Suprapubic skin (tissue), 4 donors: Measurements from ENCODE around the gene WFIKKN1. TPM values are rescaled to one million over a fixed set of nuclear protein-coding genes. Genes with fewer than 3 reads are reported as not detected.

Experiments used
- DNase-seq, 2 donors: peaks; one replicate each; pipeline ENCODE4 v3.0.0-alpha.2; 2019; ENCODE audit warnings: low spot score in 2 of 2
- H3K27ac ChIP-seq: fragments of 200-600 bp; sonication (generic); one replicate; pipeline ENCODE4 v1.5.1; 2019
- H3K27me3 ChIP-seq: fragments of 200-600 bp; sonication (generic); one replicate; pipeline ENCODE4 v1.5.1; 2019
- H3K36me3 ChIP-seq: fragments of 200-600 bp; sonication (generic); one replicate; pipeline ENCODE4 v1.5.1; 2019
- H3K4me1 ChIP-seq: fragments of 200-600 bp; sonication (generic); one replicate; pipeline ENCODE4 v1.5.1; 2019
- H3K4me3 ChIP-seq: fragments of 200-600 bp; sonication (generic); one replicate; pipeline ENCODE4 v1.5.1; 2019; ENCODE audit warnings: mild to moderate bottlenecking
- H3K9me3 ChIP-seq: fragments of 200-600 bp; sonication (generic); one replicate; pipeline ENCODE4 v1.5.1; 2019
- CTCF ChIP-seq, 2 donors: fragments of 200-600 bp in 1 of 2; fragments of 450-650 bp in 1 of 2; sonication (generic) in 1 of 2; IDR thresholded peaks; one replicate each; pipeline ENCODE4 v1.5.1; 2016 to 2019; ENCODE audit warnings: antibody characterized with exemption in 2 of 2, mild to moderate bottlenecking in 1 of 2, moderate library complexity in 1 of 2
- EP300 ChIP-seq: sonication (generic); formaldehyde crosslinking; IDR thresholded peaks from one replicate; pipeline ENCODE4 v1.6.1; 2017; ENCODE audit warnings: antibody characterized with exemption
- POLR2A ChIP-seq, 2 donors: fragments of 450-650 bp; IDR thresholded peaks; one replicate each; pipeline ENCODE4 v1.6.1; 2017; ENCODE audit warnings: antibody characterized with exemption in 2 of 2, mild to moderate bottlenecking in 2 of 2, moderate library complexity in 2 of 2
- POLR2AphosphoS5 ChIP-seq, 3 donors: sonication (generic); formaldehyde crosslinking; IDR thresholded peaks; one replicate each; pipeline ENCODE4 v1.6.1; 2017; ENCODE audit warnings: antibody characterized with exemption in 3 of 3
- WGBS: methylation state at CpG from one replicate; pipeline ENCODE4 v1.1.5; 2018; 5-methylcytosine and 5-hydroxymethylcytosine counted together
- total RNA-seq, 4 donors: library from RNA; depleted of rRNA; stranded (reverse); fragments of >200 nt; gene quantifications; one replicate each; pipeline ENCODE4 v1.1.0, GENCODE V29; 2016

The WFIKKN1 gene, protein sequence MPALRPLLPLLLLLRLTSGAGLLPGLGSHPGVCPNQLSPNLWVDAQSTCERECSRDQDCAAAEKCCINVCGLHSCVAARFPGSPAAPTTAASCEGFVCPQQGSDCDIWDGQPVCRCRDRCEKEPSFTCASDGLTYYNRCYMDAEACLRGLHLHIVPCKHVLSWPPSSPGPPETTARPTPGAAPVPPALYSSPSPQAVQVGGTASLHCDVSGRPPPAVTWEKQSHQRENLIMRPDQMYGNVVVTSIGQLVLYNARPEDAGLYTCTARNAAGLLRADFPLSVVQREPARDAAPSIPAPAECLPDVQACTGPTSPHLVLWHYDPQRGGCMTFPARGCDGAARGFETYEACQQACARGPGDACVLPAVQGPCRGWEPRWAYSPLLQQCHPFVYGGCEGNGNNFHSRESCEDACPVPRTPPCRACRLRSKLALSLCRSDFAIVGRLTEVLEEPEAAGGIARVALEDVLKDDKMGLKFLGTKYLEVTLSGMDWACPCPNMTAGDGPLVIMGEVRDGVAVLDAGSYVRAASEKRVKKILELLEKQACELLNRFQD
- 10 to 100 TPM in 1 of 4 donors, 1 to 10 TPM in 3; 1.2 to 12.6 (median 4.6) TPM for total RNA-seq

- peak in 1 of 2 donors; percentile 72 for DNase-seq
- H3K27me3 ChIP-seq: no peaks in the 10 kb centered on the region
- H3K36me3 ChIP-seq: peaks cover 50% of the 10 kb centered on the region
- no peak within 1 kb of the TSS for H3K27ac ChIP-seq
- peaks cover 42% of the 10 kb centered on the region for H3K4me1 ChIP-seq
- TF ChIP-seq POLR2A (IDR thresholded peaks at IDR 0.05) (no peak), EP300 (no peak)
- no peaks in the 10 kb centered on the region for H3K9me3 ChIP-seq
- no CpG with 5 or more reads among the region's 23 CpGs for WGBS
- no peak within 1 kb of the TSS for H3K4me3 ChIP-seq
Measured at GRCh38 chr16:630815-631405, at the start of gene WFIKKN1. TSS of gene WFIKKN1 (plus strand) at chr16:630985. CDS start at chr16:631254, 269 bp downstream.

- no peaks in the 10 kb centered on the region for H3K27me3 ChIP-seq
- no CpG with 5 or more reads among the region's 18 CpGs for WGBS
- DNase-seq: no peak
- H3K9me3 ChIP-seq: no peaks in the 10 kb centered on the region
- TF ChIP-seq POLR2AphosphoS5 (IDR thresholded peaks at IDR 0.05) (no peak), EP300 (no peak), CTCF (IDR thresholded peaks at IDR 0.05) (no peak), POLR2A (IDR thresholded peaks at IDR 0.05) (no peak)
- no peak overlapping the region for H3K4me3 ChIP-seq
- peaks cover 15% of the 10 kb centered on the region for H3K36me3 ChIP-seq
- H3K4me1 ChIP-seq: peaks cover 24% of the 10 kb centered on the region
- no peak overlapping the region for H3K27ac ChIP-seq
Measured at GRCh38 chr16:582218-582613, 48.6 kb upstream of the WFIKKN1 start.

DNA sequence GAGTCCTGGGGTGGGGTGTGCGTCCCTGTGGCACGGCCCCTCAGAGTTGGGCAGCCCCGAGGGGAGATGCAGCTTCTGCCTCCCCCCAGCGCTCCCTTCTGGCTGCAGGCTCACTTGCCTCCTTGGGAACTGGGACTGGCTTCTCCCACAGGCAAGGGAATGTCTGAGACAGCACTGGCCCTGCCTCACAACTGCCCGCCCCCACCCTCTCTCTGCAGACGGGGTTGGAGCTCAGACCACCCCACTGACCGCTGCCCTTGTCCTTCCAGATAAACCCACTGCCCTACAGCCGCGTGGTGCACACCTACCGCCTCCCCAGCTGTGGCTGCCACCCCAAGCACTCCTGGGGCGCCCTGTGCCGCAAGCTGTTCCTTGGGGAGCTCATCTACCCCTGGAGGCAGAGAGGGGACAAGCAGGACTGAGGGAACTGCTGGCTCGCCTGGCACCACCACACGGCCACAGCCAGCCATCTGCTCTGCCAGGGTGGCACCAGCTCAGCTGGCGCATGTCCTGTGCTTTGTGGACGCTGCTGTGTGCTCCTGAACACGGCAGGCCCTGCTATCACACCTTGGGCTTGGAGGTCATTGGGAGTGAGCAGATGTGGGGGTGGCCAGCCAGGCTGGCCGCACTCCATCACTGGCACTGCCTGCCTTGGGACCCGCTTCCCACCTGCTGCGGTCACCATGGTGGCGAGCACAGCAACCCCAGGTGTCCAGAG lies 48.0 kb upstream of the WFIKKN1 start:
- H3K36me3 ChIP-seq: peaks cover 15% of the 10 kb centered on the region
- no peaks in the 10 kb centered on the region for H3K9me3 ChIP-seq
- WGBS: 89% methylated on average over 7 of the region's 21 CpGs
- no peak for DNase-seq
- no peak overlapping the region for H3K4me3 ChIP-seq
- H3K27ac ChIP-seq: no peak overlapping the region
- H3K4me1 ChIP-seq: peaks cover 29% of the 10 kb centered on the region
- TF ChIP-seq CTCF (IDR thresholded peaks at IDR 0.05): no peak
- no peak for TF ChIP-seq POLR2A (IDR thresholded peaks at IDR 0.05)
- TF ChIP-seq POLR2AphosphoS5 (IDR thresholded peaks at IDR 0.05): no peak
- no peak for TF ChIP-seq EP300
- no peaks in the 10 kb centered on the region for H3K27me3 ChIP-seq

DNA sequence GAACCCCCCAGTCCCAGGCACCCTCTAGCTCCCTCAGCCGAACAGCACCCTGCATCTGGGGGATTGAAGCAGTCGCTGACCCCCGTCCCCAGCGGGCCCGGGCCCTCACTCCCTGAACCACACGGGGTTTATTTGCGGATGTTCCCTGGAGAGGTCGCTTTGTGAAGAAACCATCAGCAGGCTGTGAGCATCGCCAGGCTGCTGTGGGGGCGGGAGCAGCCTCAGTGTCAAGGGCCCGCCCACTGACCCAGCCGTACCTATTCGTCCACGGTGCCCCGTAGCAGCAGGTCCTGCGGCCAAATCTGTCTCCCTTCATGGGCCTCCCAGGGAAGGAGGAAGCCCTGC lies 47.3 kb upstream of the WFIKKN1 start:
- TF ChIP-seq EP300 (no peak), POLR2A (IDR thresholded peaks at IDR 0.05) (no peak), POLR2AphosphoS5 (IDR thresholded peaks at IDR 0.05) (no peak), CTCF (IDR thresholded peaks at IDR 0.05) (no peak)
- 38% methylated on average over 7 of the region's 16 CpGs for WGBS
- no peak for DNase-seq

DNA sequence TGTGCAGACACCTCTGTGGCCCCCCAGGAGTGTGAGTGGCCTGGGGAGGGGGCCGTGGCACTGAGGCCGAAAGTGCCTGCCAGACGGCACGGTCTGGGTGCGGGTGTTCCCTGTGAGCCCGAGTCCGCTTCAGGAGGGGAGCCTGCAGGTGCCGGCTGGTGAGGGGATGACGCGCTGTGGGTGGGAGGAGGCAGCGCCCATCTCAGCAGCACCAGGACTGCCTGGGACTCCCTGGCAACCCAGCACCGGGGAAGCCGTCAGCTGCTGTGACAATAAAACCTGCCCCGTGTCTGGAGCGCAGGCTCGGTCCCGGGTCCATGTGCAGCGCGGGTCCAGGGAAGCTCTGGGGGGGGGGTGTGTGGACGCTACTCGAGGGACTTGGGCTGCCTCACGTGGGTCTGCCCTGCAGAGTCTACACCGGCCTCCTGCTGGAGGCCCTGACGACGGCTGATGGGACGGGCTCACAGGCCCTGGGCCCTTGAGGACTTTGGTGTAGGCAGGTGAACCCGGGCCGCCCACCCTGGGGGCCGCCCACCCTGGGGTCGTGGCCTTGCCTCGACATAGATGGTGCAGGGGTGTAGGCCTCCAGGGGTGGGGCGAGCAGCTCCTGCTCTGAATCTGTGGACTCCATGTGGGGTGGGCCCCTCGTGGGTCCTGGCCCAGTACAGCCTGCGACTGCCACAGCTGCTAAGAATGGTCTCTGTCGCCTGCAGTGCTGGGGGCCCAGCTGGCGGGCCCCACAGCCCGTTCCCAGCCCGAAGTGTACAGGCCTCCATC lies 46.8 kb upstream of the WFIKKN1 start:
- Histone ChIP-seq H3K9me3 (no peaks in the 10 kb centered on the region), H3K4me1 (peaks cover 34% of the 10 kb centered on the region), H3K27me3 (no peaks in the 10 kb centered on the region), H3K36me3 (peaks cover 15% of the 10 kb centered on the region), H3K4me3 (no peak overlapping the region), H3K27ac (no peak overlapping the region)
- no peak for DNase-seq
- 60% methylated on average over 4 of the region's 38 CpGs for WGBS
- TF ChIP-seq POLR2AphosphoS5 (IDR thresholded peaks at IDR 0.05): no peak
- no peak for TF ChIP-seq EP300
- no peak for TF ChIP-seq CTCF (IDR thresholded peaks at IDR 0.05)
- TF ChIP-seq POLR2A (IDR thresholded peaks at IDR 0.05): no peak

More for the DNA sequence above, 47.3 kb upstream of the WFIKKN1 start:
- Histone ChIP-seq H3K4me3 (no peak overlapping the region), H3K27me3 (no peaks in the 10 kb centered on the region), H3K36me3 (peaks cover 15% of the 10 kb centered on the region), H3K4me1 (peaks cover 36% of the 10 kb centered on the region), H3K27ac (no peak overlapping the region), H3K9me3 (no peaks in the 10 kb centered on the region)
